Sciatic nerve (tissue), 2 donors: ENCODE measurements around the gene UTRN. TPM values are rescaled to one million over a fixed set of nuclear protein-coding genes. Genes with fewer than 3 reads are reported as not detected.

Source experiments
- ATAC-seq: fragments of 200-7000 bp; cut with Tn5 transposase; one replicate; pipeline ENCODE4 v1.9.1; 2020; ENCODE audit warnings: mild to moderate bottlenecking, moderate library complexity
- DNase-seq: peaks from one replicate; pipeline ENCODE4 v3.0.0-alpha.2; 2020; ENCODE audit warnings: low spot score
- intact Hi-C: fragments of 100-400 bp; cut with DNase I; formaldehyde crosslinking; loops from one replicate; pipeline ENCODE4 v1.14.2; 2022
- total RNA-seq: library from RNA; stranded (reverse); fragmentation: NEBNext Ultra II Directional; extraction: Animal tissue kit (Norgen Biotek cat#: 25700); gene quantifications from one replicate; pipeline ENCODE4 v1.2.1, GENCODE V29; 2021
- donor health status: DM: no; HTN: no; CAD: no.
- donor health status: DM: no; HTN: no; CAD: no.

The UTRN gene
- total RNA-seq, 1 donor from 2014 or later: 594 TPM

GRCh38 chr6:144330017-144330987 is 45.2 kb downstream of the UTRN start:
- DNase-seq: no peak
- intact Hi-C loops: loop anchor here (1.0 kb wide), 1 partner anchor 30 kb away; no protein-coding TSS in a partner anchor
- no peak for ATAC-seq

GRCh38 chr6:144331491-144331969 is 46.4 kb downstream of the UTRN start:
- intact Hi-C loops: no loop called here
- DNase-seq (no peak), ATAC-seq (no peak)

DNA sequence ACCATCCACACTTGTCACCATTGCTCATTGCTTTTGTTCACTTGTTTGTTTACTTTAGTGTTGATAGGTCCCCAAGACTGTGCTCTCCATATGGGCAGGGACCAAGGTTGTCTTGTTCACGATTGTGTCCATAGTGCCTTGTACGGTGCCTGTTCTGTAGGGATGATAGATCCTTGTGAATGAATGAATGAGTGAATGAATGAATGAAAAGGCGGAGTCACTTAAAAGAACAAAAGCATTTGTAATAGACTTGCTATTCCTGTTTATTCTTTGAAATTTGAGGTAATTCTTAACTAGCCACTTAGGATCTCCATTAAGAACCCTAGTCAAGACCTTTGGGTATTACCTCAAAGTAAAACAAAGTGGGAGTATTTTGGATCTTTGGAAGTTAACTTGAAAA is 47.0 kb downstream of the UTRN start:
- intact Hi-C loops: no loop called here
- DNase-seq: no peak
- ATAC-seq: no peak

DNA sequence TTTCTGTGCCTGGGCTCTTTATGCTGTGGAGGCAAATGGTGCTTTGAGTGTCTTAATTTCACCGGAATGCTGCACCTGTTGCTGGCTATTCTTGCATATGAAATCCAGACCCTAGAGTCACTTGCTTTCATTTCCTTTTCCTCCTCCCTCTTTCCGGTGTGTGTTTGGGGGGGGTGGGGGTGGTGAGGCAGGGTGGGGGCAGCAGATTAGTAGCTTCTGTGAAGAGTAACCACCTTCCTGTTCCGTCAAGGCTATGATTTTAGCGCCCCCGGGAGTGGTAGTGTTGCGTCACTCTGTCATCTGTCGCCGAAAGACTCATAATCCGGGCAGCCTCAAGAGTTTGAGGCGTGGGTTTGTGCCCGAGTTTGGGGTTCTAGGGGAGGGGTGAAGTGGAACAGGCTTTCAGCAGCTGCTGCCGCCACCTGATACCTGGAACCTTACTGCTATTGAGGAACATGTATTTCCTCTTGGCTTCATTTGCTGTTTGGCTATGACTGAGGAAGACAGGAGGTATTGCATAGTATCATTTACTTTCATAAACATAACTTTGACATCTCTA is 49.1 kb downstream of the UTRN start:
- DNase-seq (no peak), ATAC-seq (peak; percentile 36)
- intact Hi-C loops: no loop called here

Other genes starting within 250 kb of the UTRN start
- 74.4 TPM for gene SF3B5, start 189.8 kb upstream of the UTRN start, total RNA-seq
- gene STX11, start 134.8 kb upstream of the UTRN start, total RNA-seq: 7.1 TPM